ENCODE measurements around the gene SYT1. TPM values are rescaled to one million over a fixed set of nuclear protein-coding genes. Genes with fewer than 3 reads are reported as not detected.

Gene SYT1
- total RNA-seq, 1 donor from 2014 or later = 19.5 TPM

- no peak for TF ChIP-seq CTCF (conservative IDR thresholded peaks at IDR 0.05)
- no peak overlapping the region for H3K4me3 Mint-ChIP-seq
These were observed 304.1 kb downstream of the SYT1 start for GRCh38 chr12:79168687-79169086.

GRCh38 chr12:79174626-79175025 is 310.1 kb downstream of the SYT1 start:
- H3K27me3 Mint-ChIP-seq (ENCODE audit: low read depth) = no peaks in the 10 kb centered on the region
- no peak for DNase-seq (ENCODE audit: low read depth, low spot score)
- peaks cover 11% of the 10 kb centered on the region for H3K36me3 Mint-ChIP-seq (ENCODE audit: low read depth)
- H3K4me3 Mint-ChIP-seq = no peak overlapping the region
- no peaks in the 10 kb centered on the region for H3K4me1 Mint-ChIP-seq
- no peak overlapping the region for H3K27ac Mint-ChIP-seq (ENCODE audit: unreplicated experiment)
- H3K9me3 Mint-ChIP-seq = peaks cover 12% of the 10 kb centered on the region
- TF ChIP-seq CTCF (conservative IDR thresholded peaks at IDR 0.05) = peak; percentile 64

More at GRCh38 chr12:79168687-79169086, 304.1 kb downstream of the SYT1 start:
- no peak for DNase-seq (ENCODE audit: low read depth, low spot score)
- H3K36me3 Mint-ChIP-seq (ENCODE audit: low read depth) = peaks cover 11% of the 10 kb centered on the region
- no peak overlapping the region for H3K27ac Mint-ChIP-seq (ENCODE audit: unreplicated experiment)
- H3K27me3 Mint-ChIP-seq (ENCODE audit: low read depth) = no peaks in the 10 kb centered on the region
- H3K4me1 Mint-ChIP-seq = no peaks in the 10 kb centered on the region
- H3K9me3 Mint-ChIP-seq = peaks cover 12% of the 10 kb centered on the region

GRCh38 chr12:79183003-79183402 is 318.4 kb downstream of the SYT1 start:
- TF ChIP-seq CTCF (conservative IDR thresholded peaks at IDR 0.05) = no peak
- no peak overlapping the region for H3K4me3 Mint-ChIP-seq
- H3K27ac Mint-ChIP-seq (ENCODE audit: unreplicated experiment) = no peak overlapping the region
- H3K4me1 Mint-ChIP-seq = peaks cover 18% of the 10 kb centered on the region
- H3K27me3 Mint-ChIP-seq (ENCODE audit: low read depth) = no peaks in the 10 kb centered on the region
- no peak for DNase-seq (ENCODE audit: low read depth, low spot score)
- H3K36me3 Mint-ChIP-seq (ENCODE audit: low read depth) = no peaks in the 10 kb centered on the region
- H3K9me3 Mint-ChIP-seq = peaks cover 4% of the 10 kb centered on the region

- peaks cover 4% of the 10 kb centered on the region for H3K9me3 Mint-ChIP-seq
- peaks cover 25% of the 10 kb centered on the region for H3K4me1 Mint-ChIP-seq
- no peak for DNase-seq (ENCODE audit: low read depth, low spot score)
- H3K27me3 Mint-ChIP-seq (ENCODE audit: low read depth) = no peaks in the 10 kb centered on the region
- no peak overlapping the region for H3K27ac Mint-ChIP-seq (ENCODE audit: unreplicated experiment)
- no peaks in the 10 kb centered on the region for H3K36me3 Mint-ChIP-seq (ENCODE audit: low read depth)
- H3K4me3 Mint-ChIP-seq = no peak overlapping the region
- no peak for TF ChIP-seq CTCF (conservative IDR thresholded peaks at IDR 0.05)
These were observed 319.4 kb downstream of the SYT1 start for GRCh38 chr12:79183926-79184325.

GRCh38 chr12:79186506-79186905 is 321.9 kb downstream of the SYT1 start:
- no peak for DNase-seq (ENCODE audit: low read depth, low spot score)
- Mint-ChIP-seq H3K27me3 (ENCODE audit: low read depth) (no peaks in the 10 kb centered on the region), H3K4me1 (peaks cover 25% of the 10 kb centered on the region), H3K27ac (ENCODE audit: unreplicated experiment) (peak overlapping the region; percentile 63), H3K36me3 (ENCODE audit: low read depth) (no peaks in the 10 kb centered on the region), H3K4me3 (no peak overlapping the region), H3K9me3 (peaks cover 3% of the 10 kb centered on the region)
- no peak for TF ChIP-seq CTCF (conservative IDR thresholded peaks at IDR 0.05)

- H3K4me1 Mint-ChIP-seq = peaks cover 25% of the 10 kb centered on the region
- no peaks in the 10 kb centered on the region for H3K27me3 Mint-ChIP-seq (ENCODE audit: low read depth)
- H3K36me3 Mint-ChIP-seq (ENCODE audit: low read depth) = no peaks in the 10 kb centered on the region
- no peak overlapping the region for H3K27ac Mint-ChIP-seq (ENCODE audit: unreplicated experiment)
- no peaks in the 10 kb centered on the region for H3K9me3 Mint-ChIP-seq
- TF ChIP-seq CTCF (conservative IDR thresholded peaks at IDR 0.05) = no peak
- H3K4me3 Mint-ChIP-seq = no peak overlapping the region
- no peak for DNase-seq (ENCODE audit: low read depth, low spot score)
These were observed 322.5 kb downstream of the SYT1 start for GRCh38 chr12:79187032-79187431.

All from neural crest cell (in vitro differentiated cells).